Suprapubic skin (tissue), 4 donors: ENCODE results near the gene EMC9.

Experiments
- CTCF ChIP-seq, 2 donors: fragments of 200-600 bp in 1 of 2; fragments of 450-650 bp in 1 of 2; sonication (generic) in 1 of 2; IDR thresholded peaks; one replicate each; pipeline ENCODE4 v1.5.1; 2016 to 2019; ENCODE audit warnings: antibody characterized with exemption in 2 of 2, mild to moderate bottlenecking in 1 of 2, moderate library complexity in 1 of 2
- EP300 ChIP-seq: sonication (generic); formaldehyde crosslinking; IDR thresholded peaks from one replicate; pipeline ENCODE4 v1.6.1; 2017; ENCODE audit warnings: antibody characterized with exemption
- POLR2A ChIP-seq, 2 donors: fragments of 450-650 bp; IDR thresholded peaks; one replicate each; pipeline ENCODE4 v1.6.1; 2017; ENCODE audit warnings: antibody characterized with exemption in 2 of 2, mild to moderate bottlenecking in 2 of 2, moderate library complexity in 2 of 2
- POLR2AphosphoS5 ChIP-seq, 3 donors: sonication (generic); formaldehyde crosslinking; IDR thresholded peaks; one replicate each; pipeline ENCODE4 v1.6.1; 2017; ENCODE audit warnings: antibody characterized with exemption in 3 of 3

GRCh38 chr14:24139272-24139934, 2.0 kb downstream of the EMC9 start:
- TF ChIP-seq POLR2A (IDR thresholded peaks at IDR 0.05), result no peak
- TF ChIP-seq CTCF (IDR thresholded peaks at IDR 0.05), result no peak
- no peak for TF ChIP-seq POLR2AphosphoS5 (IDR thresholded peaks at IDR 0.05)
- TF ChIP-seq EP300, result no peak
